A673 (cell line): ENCODE measurements around the gene UBL5. TPM values are rescaled to one million over a fixed set of nuclear protein-coding genes. Genes with fewer than 3 reads are reported as not detected.

Source experiments
- BruUV-seq: library from RNA; stranded (reverse); fragments of 400-500 nt; replicated peaks from 2 replicates; lab custom pipeline; 2021; lab: Mats Ljungman, UMichigan
- CTCF ChIA-PET: fragments of 300-600 bp; sonication (Branson Sonifier 250); formaldehyde crosslinking; loops from one replicate; lab custom pipeline; 2022; ENCODE audit warnings: antibody characterized with exemption; lab: Charles Lee
- POLR2A ChIA-PET: fragments of 300-600 bp; sonication (Branson Sonifier 250); formaldehyde crosslinking; loops from one replicate; lab custom pipeline; 2022; ENCODE audit warnings: antibody characterized with exemption; ENCODE audit not compliant: low non-redundant PET; lab: Charles Lee
- DNase-seq: peaks from one replicate; pipeline ENCODE4 v3.0.0-alpha.2; 2015; ENCODE audit warnings: low spot score
- H3K27ac ChIP-seq: fragments of 200-600 bp; sonication (generic); 2 replicates; pipeline ENCODE4 v1.5.1; 2016; ENCODE audit warnings: mixed run types, low read depth, mild to moderate bottlenecking, mixed read lengths, antibody characterized with exemption, low read length; ENCODE audit not compliant: poor library complexity, severe bottlenecking
- H3K27me3 ChIP-seq: fragments of 200-600 bp; sonication (generic); replicated peaks from 2 replicates; pipeline ENCODE4 v1.6.1; 2017; ENCODE audit warnings: mixed run types, low read depth, mild to moderate bottlenecking, mixed read lengths, antibody characterized with exemption, low read length; ENCODE audit not compliant: insufficient read depth, poor library complexity
- H3K36me3 ChIP-seq: fragments of 200-600 bp; sonication (generic); 2 replicates; pipeline ENCODE4 v1.6.1; 2016; ENCODE audit warnings: mixed run types, mild to moderate bottlenecking, mixed read lengths, antibody characterized with exemption, low read length; ENCODE audit not compliant: insufficient read depth, poor library complexity, severe bottlenecking
- H3K4me1 ChIP-seq: fragments of 200-600 bp; sonication (generic); 2 replicates; pipeline ENCODE4 v1.6.1; 2017; ENCODE audit warnings: mixed run types, mild to moderate bottlenecking, mixed read lengths, antibody characterized with exemption, low read length; ENCODE audit not compliant: insufficient read depth, poor library complexity, severe bottlenecking
- H3K4me3 ChIP-seq: fragments of 200-600 bp; sonication (generic); 2 replicates; pipeline ENCODE4 v1.5.1; 2016; ENCODE audit warnings: low read depth, mixed run types, mild to moderate bottlenecking, mixed read lengths, low read length; ENCODE audit not compliant: poor library complexity, severe bottlenecking
- H3K9me3 ChIP-seq: fragments of 200-600 bp; sonication (generic); 2 replicates; pipeline ENCODE4 v1.6.1; 2016; ENCODE audit warnings: mixed run types, low read depth, mild to moderate bottlenecking, mixed read lengths, antibody characterized with exemption, low read length; ENCODE audit not compliant: poor library complexity, severe bottlenecking
- EZH2 ChIP-seq: fragments of 200-600 bp; sonication (generic); IDR thresholded peaks from 2 replicates; pipeline ENCODE4 v1.6.1; 2017; ENCODE audit warnings: borderline replicate concordance, low read depth, mild to moderate bottlenecking, mixed read lengths, antibody characterized with exemption, low read length; ENCODE audit not compliant: poor library complexity, severe bottlenecking
- intact Hi-C: fragments of 100-400 bp; cut with micrococcal nuclease; formaldehyde crosslinking; loops from one replicate; pipeline ENCODE4 v1.10.0; 2022; ENCODE audit not compliant: unreplicated experiment
- total RNA-seq: library from RNA; stranded (reverse); gene quantifications from 2 replicates; pipeline ENCODE4 v1.2.3, GENCODE V29; 2021
- TF ChIP-seq, protein P1 (sequence below): fragments of 300-800, 200-600 bp; sonication (generic); conservative IDR thresholded peaks from 2 replicates; pipeline ENCODE4 v1.5.1; 2017; ENCODE audit warnings: low read depth, mild to moderate bottlenecking, antibody characterized with exemption, low read length, moderate library complexity, mixed read lengths

UBL5 gene
- total RNA-seq, 1 experiment from 2014 or later = 383 TPM

DNA sequence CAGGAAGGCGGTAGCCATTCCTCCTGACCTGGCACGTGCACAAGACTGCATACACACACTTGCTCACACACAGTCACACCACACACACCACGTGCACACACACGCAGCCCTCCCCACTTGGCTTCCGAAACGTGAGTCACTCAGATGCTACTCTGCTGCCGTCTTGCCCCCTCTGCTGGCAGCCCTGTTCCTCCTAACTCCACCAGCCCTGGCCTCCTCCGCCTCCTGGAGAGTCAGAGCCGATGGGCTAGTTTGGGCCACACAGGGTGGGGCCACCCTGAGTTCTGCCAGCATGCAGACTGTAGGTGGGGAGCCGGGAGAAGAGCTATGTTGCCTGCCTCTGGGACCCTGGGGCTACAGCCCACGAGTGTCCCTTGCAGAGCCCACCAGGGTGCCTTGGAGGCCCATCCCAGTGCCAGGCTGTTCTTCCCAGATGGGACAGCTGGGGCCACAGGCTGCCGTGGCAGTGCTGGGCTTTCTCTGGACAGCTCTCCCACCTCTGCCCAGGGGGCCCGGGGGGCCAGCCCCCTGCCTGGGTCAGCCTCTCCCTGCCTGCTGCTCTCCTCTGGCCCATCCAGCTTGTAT lies 19.5 kb downstream of the UBL5 start:
- POLR2A ChIA-PET = interaction anchor here (0.6 kb wide), 1 partner anchor 348 kb away, joined by 3 read pairs; the partner anchor contains the start of gene DNMT1
- H3K27me3 ChIP-seq = no peaks in the 10 kb centered on the region
- peak; percentile 81 for DNase-seq
- H3K9me3 ChIP-seq = no peaks in the 10 kb centered on the region
- BruUV-seq = no TSS peak
- peak overlapping the region; percentile 42 for H3K27ac ChIP-seq
- peaks cover 14% of the 10 kb centered on the region for H3K4me1 ChIP-seq
- TF ChIP-seq EZH2 = no peak
- TF ChIP-seq, protein P1, sequence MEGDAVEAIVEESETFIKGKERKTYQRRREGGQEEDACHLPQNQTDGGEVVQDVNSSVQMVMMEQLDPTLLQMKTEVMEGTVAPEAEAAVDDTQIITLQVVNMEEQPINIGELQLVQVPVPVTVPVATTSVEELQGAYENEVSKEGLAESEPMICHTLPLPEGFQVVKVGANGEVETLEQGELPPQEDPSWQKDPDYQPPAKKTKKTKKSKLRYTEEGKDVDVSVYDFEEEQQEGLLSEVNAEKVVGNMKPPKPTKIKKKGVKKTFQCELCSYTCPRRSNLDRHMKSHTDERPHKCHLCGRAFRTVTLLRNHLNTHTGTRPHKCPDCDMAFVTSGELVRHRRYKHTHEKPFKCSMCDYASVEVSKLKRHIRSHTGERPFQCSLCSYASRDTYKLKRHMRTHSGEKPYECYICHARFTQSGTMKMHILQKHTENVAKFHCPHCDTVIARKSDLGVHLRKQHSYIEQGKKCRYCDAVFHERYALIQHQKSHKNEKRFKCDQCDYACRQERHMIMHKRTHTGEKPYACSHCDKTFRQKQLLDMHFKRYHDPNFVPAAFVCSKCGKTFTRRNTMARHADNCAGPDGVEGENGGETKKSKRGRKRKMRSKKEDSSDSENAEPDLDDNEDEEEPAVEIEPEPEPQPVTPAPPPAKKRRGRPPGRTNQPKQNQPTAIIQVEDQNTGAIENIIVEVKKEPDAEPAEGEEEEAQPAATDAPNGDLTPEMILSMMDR = peak; percentile 70
- peaks cover 25% of the 10 kb centered on the region for H3K36me3 ChIP-seq
- no peak overlapping the region for H3K4me3 ChIP-seq
- intact Hi-C loops = loop anchor here (5.0 kb wide), 1 partner anchor 65 kb away; no protein-coding TSS in a partner anchor
- CTCF ChIA-PET = interaction anchor here (0.6 to 0.7 kb wide), 3 partner anchors 11 to 1154 kb away, joined by 3 to 4 read pairs (median 3); no protein-coding TSS in a partner anchor

DNA sequence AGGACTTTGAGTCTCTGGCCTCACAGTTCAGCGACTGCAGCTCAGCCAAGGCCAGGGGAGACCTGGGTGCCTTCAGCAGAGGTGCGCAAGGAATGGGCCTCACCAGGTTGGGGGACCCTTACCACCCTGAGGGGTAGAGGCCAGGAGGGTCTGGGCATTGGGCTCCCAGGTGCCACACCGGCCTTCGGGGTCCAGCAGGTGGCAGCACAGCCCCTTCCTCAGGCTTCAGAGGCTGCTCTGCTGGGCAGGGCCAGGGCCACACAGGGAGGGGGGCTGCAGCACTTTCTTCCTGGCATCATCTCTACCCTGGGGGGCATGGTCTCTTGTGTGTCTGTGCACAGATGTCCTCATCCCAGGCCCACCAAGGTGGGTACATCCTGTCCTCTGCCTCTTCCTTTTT lies 20.3 kb downstream of the UBL5 start:
- Histone ChIP-seq H3K4me3 (no peak overlapping the region), H3K9me3 (no peaks in the 10 kb centered on the region), H3K27ac (no peak overlapping the region), H3K4me1 (peaks cover 14% of the 10 kb centered on the region), H3K27me3 (no peaks in the 10 kb centered on the region), H3K36me3 (peaks cover 16% of the 10 kb centered on the region)
- TF ChIP-seq, protein P1 = peak; percentile 64
- TF ChIP-seq EZH2 = no peak
- BruUV-seq = no TSS peak
- intact Hi-C loops = loop anchor here (5.0 kb wide), 1 partner anchor 64 kb away; no protein-coding TSS in a partner anchor
- CTCF ChIA-PET = no interaction called here
- POLR2A ChIA-PET = no interaction called here
- DNase-seq = no peak

DNA sequence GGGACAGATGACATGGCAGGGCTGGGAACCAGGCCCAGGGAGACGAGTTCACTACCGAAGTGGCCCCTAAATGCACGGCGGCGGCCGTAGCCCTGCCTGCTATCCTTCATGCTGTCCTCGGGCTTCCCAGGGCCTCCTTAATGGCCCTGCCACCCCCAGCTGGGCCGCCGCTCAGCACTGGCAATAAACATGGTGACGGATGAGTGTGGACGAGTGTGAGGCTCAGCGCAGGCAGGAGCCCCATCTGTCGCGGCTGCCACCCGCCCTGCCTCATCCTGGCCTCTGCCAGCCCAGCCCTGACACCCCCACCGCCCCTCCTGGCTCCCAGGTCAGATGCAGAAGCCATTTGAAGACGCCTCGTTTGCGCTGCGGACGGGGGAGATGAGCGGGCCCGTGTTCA lies 21.0 kb downstream of the UBL5 start:
- Histone ChIP-seq H3K27me3 (no peaks in the 10 kb centered on the region), H3K9me3 (no peaks in the 10 kb centered on the region), H3K4me3 (no peak overlapping the region), H3K36me3 (peaks cover 9% of the 10 kb centered on the region), H3K27ac (no peak overlapping the region), H3K4me1 (peaks cover 14% of the 10 kb centered on the region)
- POLR2A ChIA-PET = no interaction called here
- TF ChIP-seq EZH2 = no peak
- intact Hi-C loops = loop anchor here (5.0 kb wide), 1 partner anchor 64 kb away; no protein-coding TSS in a partner anchor
- BruUV-seq = no TSS peak
- CTCF ChIA-PET = no interaction called here
- DNase-seq = no peak
